Stimulated activated CD8-positive, alpha-beta memory T cell treated with anti-CD3 and anti-CD28 coated beads, Interleukin-7, amount 100 ng/mL, for 4 hours (primary cell): Measurements from ENCODE around the gene SH3BP5L.

Experiments used
- DNase-seq, 2 donors: peaks; one replicate each; pipeline ENCODE4 v3.0.0-alpha.2; 2020; ENCODE audit warnings: low read depth in 2 of 2

The SH3BP5L gene

DNA sequence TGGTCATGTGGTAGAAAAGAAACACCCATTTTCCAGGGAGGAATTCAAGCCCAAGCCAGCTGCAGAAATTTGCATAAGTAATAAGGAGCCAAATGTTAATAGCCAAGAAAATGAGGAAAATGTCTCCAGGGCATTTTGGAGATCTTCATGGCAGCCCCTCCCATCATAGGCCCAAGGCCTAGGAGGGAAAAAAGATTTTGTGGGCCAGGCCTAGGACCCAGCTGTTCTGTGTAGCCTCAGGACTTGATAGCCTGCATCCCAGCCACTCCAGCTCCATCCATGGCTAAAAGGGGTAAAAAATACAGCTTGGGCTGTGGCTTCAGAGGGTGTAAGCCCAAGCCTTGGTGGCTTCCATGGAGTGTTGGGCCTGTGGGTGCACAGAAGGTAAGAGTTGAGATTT, 48.7 kb downstream of the SH3BP5L start:
- DNase-seq, result no peak

DNA sequence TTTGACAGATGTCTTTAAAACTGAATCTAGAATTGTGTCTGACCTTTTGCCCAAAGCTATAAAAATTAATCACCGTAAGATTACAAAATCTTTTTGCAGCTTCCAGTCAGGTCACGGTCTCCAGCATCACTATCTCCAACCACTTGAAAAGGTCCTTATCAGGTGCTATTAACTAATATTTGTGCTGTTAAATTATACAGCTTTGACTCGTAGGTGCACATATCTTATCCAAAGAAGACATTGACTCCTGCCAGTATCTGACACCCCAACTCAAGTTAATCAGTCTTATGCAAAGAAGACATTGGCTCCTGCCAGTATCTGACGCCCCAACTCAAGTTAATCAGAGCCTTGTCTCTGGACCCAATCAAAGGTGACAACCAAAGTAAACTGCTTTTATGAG, 50.3 kb downstream of the SH3BP5L start:
- DNase-seq, result no peak
